K562 (cell line): ENCODE results near the gene SCNN1A. TPM values are rescaled to one million over a fixed set of nuclear protein-coding genes. Genes with fewer than 3 reads are reported as not detected.

Experiments
- CHD4 ChIP-seq: fragments of 200-600 bp; sonication (generic); IDR thresholded peaks from 3 replicates; pipeline ENCODE4 v1.6.1; 2012; ENCODE audit warnings: low read depth, mild to moderate bottlenecking, mixed read lengths, low read length, inconsistent platforms; ENCODE audit not compliant: insufficient read depth, insufficient replicate concordance, poor library complexity, severe bottlenecking
- CREBBP ChIP-seq: IDR thresholded peaks from one replicate; pipeline ENCODE4 v1.6.1; 2012; ENCODE audit warnings: low read depth, mild to moderate bottlenecking, control low read depth, inconsistent platforms, low read length
- KAT7 ChIP-seq: sonication (generic); formaldehyde crosslinking; IDR thresholded peaks from 2 replicates; pipeline ENCODE4 v1.8.0; 2022; ENCODE audit warnings: missing genetic modification reagents, mild to moderate bottlenecking, borderline replicate concordance
- KLF13 ChIP-seq: fragments of 450-650 bp; IDR thresholded peaks from 2 replicates; pipeline ENCODE4 v1.6.1; 2016; ENCODE audit warnings: missing genetic modification characterization, low read depth, mild to moderate bottlenecking, missing compliant biosample characterization, moderate library complexity, borderline replicate concordance
- MCM2 ChIP-seq: fragments of 450-650 bp; IDR thresholded peaks from 2 replicates; pipeline ENCODE4 v1.6.1; 2017; ENCODE audit warnings: low read depth, mild to moderate bottlenecking
- MTF1 ChIP-seq: fragments of 250-450 bp; sonication (Bioruptor Pico); IDR thresholded peaks from 2 replicates; pipeline ENCODE4 v1.9.0; 2021; ENCODE audit warnings: moderate library complexity, mild to moderate bottlenecking, inconsistent platforms, borderline replicate concordance
- ZNF584 ChIP-seq: fragments of 200-800 bp; sonication (Bioruptor generic); IDR thresholded peaks from 2 replicates; pipeline ENCODE4 v1.6.1; 2016; ENCODE audit warnings: low read depth, mild to moderate bottlenecking, missing genetic modification characterization, missing compliant biosample characterization
- ZNF79 ChIP-seq: fragments of 250-450 bp; sonication (Bioruptor Pico); IDR thresholded peaks from 2 replicates; pipeline ENCODE4 v1.4.0; 2020; ENCODE audit warnings: low read depth, mild to moderate bottlenecking, moderate library complexity
- polyA plus RNA-seq, 8 experiments: library from polyadenylated mRNA; depleted of rRNA in 4 of 8; stranded (reverse) in 5 of 8; unstranded in 3 of 8; fragments of >200 nt; fragmentation: Nextera tagmentation in 2 of 8; fragmentation: Illumina TruSeq in 1 of 8; extraction: Ambion mirVana in 2 of 8; extraction: Trizol in 1 of 8; gene quantifications; 2 replicates each; pipeline versions ENCODE4 v1.2.1 to v1.2.3, GENCODE V29; 2011 to 2014; ENCODE audit warnings: inconsistent platforms in 1 of 8, missing spikeins in 1 of 8
- total RNA-seq, 7 experiments: library from RNA; depleted of rRNA in 6 of 7; stranded (reverse); fragments of >200 nt in 6 of 7; fragmentation: Illumina TruSeq in 2 of 7; extraction: Trizol in 2 of 7; gene quantifications; 2 replicates each; pipeline versions ENCODE4 v1.2.1 to v1.2.3, GENCODE V29; 2011 to 2021; ENCODE audit warnings: low replicate concordance in 1 of 7
- TF ChIP-seq, protein P1 (sequence below): sonication (generic); formaldehyde crosslinking; IDR thresholded peaks from 2 replicates; pipeline ENCODE4 v1.8.0; 2022; ENCODE audit warnings: missing genetic modification reagents, mild to moderate bottlenecking, moderate library complexity, borderline replicate concordance
- TF ChIP-seq, protein P2 (sequence below), 2 experiments: fragments of 200-800 bp in 1 of 2; sonication (Bioruptor generic) in 1 of 2; sonication (generic) in 1 of 2; formaldehyde crosslinking in 1 of 2; IDR thresholded peaks in 1 of 2; conservative IDR thresholded peaks in 1 of 2; 2 replicates each; pipeline versions ENCODE4 v1.5.0 to v1.6.1; 2016 to 2020; ENCODE audit warnings: missing compliant biosample characterization in 1 of 2, missing genetic modification characterization in 1 of 2, missing genetic modification reagents in 1 of 2
- TF ChIP-seq, protein P3 (sequence below): sonication (generic); formaldehyde crosslinking; IDR thresholded peaks from 2 replicates; pipeline ENCODE4 v1.8.0; 2023; ENCODE audit warnings: missing genetic modification reagents, mild to moderate bottlenecking, borderline replicate concordance
- TF ChIP-seq, protein P4 (sequence below): fragments of 450-650 bp; IDR thresholded peaks from one replicate; pipeline ENCODE4 v1.6.1; 2018; ENCODE audit warnings: mild to moderate bottlenecking, moderate library complexity; ENCODE audit not compliant: partially characterized antibody
- TF ChIP-seq, protein P5 (sequence below): fragments of 450-650 bp; IDR thresholded peaks from 2 replicates; pipeline ENCODE4 v1.6.1; 2016; ENCODE audit warnings: mild to moderate bottlenecking

SCNN1A gene
- total and polyA plus RNA-seq, 9 of the 15 experiments (the other 6 are each of a cell fraction or from before 2014, with no cell fraction given) = 0.15 to 0.49 (median 0.32) TPM; not detected in 5

DNA sequence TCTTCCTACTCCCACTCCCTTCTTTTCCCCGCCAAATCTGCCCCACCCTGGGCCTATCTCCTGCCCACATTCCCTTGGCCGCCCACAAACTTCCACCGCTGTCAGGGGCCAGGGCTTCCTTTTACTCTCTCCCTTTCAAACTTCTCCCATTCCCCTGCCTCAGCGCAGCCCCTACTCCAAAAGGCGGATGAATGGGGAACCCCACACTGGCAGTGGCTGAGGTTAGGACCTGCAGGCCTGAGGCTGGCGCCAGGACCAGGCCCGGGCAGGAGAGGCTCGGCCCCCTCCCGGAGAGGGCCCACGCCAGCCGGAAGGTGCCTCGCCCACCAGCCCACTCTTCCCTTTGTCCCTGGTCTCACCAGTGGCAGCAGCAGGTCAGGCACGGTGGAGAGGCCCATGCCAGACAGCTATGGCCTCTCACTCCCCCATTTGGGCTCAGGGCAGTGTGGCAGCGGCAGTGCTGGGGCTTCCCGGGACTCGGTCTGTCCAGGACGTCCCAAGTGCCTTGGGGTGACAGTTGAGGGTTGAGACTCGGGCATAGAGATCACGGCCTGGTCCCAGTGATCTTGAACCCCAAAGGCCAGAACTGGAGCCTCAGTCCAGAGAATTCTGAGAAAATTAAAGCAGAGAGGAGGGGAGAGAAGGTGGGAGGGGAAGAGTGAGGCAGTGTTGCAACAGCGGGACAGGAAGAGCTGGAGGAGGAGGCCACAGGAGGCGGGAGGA is 33.8 kb downstream of the SCNN1A start, which contains the start of gene TNFRSF1A (continued):
- TF ChIP-seq, protein P1, sequence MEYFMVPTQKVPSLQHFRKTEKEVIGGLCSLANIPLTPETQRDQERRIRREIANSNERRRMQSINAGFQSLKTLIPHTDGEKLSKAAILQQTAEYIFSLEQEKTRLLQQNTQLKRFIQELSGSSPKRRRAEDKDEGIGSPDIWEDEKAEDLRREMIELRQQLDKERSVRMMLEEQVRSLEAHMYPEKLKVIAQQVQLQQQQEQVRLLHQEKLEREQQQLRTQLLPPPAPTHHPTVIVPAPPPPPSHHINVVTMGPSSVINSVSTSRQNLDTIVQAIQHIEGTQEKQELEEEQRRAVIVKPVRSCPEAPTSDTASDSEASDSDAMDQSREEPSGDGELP = peak; percentile 64; the same call in 1 of the 2 replicates
- TF ChIP-seq, protein P2, sequence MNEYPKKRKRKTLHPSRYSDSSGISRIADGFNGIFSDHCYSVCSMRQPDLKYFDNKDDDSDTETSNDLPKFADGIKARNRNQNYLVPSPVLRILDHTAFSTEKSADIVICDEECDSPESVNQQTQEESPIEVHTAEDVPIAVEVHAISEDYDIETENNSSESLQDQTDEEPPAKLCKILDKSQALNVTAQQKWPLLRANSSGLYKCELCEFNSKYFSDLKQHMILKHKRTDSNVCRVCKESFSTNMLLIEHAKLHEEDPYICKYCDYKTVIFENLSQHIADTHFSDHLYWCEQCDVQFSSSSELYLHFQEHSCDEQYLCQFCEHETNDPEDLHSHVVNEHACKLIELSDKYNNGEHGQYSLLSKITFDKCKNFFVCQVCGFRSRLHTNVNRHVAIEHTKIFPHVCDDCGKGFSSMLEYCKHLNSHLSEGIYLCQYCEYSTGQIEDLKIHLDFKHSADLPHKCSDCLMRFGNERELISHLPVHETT (CRISPR knock-in tag; conservative IDR thresholded peaks at IDR 0.05 in 1 of 2, IDR thresholded peaks at IDR 0.05 in 1 of 2) = no peak
- TF ChIP-seq MCM2 (no peak), CHD4 (no peak), ZNF79 (CRISPR knock-in tag) (no peak), ZNF584 (CRISPR knock-in tag) (no peak), MTF1 (CRISPR knock-in tag) (no peak), CREBBP (no peak), KAT7 (CRISPR knock-in tag) (no peak), KLF13 (tag) (no peak)
- TF ChIP-seq, protein P3, sequence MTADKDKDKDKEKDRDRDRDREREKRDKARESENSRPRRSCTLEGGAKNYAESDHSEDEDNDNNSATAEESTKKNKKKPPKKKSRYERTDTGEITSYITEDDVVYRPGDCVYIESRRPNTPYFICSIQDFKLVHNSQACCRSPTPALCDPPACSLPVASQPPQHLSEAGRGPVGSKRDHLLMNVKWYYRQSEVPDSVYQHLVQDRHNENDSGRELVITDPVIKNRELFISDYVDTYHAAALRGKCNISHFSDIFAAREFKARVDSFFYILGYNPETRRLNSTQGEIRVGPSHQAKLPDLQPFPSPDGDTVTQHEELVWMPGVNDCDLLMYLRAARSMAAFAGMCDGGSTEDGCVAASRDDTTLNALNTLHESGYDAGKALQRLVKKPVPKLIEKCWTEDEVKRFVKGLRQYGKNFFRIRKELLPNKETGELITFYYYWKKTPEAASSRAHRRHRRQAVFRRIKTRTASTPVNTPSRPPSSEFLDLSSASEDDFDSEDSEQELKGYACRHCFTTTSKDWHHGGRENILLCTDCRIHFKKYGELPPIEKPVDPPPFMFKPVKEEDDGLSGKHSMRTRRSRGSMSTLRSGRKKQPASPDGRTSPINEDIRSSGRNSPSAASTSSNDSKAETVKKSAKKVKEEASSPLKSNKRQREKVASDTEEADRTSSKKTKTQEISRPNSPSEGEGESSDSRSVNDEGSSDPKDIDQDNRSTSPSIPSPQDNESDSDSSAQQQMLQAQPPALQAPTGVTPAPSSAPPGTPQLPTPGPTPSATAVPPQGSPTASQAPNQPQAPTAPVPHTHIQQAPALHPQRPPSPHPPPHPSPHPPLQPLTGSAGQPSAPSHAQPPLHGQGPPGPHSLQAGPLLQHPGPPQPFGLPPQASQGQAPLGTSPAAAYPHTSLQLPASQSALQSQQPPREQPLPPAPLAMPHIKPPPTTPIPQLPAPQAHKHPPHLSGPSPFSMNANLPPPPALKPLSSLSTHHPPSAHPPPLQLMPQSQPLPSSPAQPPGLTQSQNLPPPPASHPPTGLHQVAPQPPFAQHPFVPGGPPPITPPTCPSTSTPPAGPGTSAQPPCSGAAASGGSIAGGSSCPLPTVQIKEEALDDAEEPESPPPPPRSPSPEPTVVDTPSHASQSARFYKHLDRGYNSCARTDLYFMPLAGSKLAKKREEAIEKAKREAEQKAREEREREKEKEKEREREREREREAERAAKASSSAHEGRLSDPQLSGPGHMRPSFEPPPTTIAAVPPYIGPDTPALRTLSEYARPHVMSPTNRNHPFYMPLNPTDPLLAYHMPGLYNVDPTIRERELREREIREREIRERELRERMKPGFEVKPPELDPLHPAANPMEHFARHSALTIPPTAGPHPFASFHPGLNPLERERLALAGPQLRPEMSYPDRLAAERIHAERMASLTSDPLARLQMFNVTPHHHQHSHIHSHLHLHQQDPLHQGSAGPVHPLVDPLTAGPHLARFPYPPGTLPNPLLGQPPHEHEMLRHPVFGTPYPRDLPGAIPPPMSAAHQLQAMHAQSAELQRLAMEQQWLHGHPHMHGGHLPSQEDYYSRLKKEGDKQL (CRISPR knock-in tag) = no peak
- TF ChIP-seq, protein P4, sequence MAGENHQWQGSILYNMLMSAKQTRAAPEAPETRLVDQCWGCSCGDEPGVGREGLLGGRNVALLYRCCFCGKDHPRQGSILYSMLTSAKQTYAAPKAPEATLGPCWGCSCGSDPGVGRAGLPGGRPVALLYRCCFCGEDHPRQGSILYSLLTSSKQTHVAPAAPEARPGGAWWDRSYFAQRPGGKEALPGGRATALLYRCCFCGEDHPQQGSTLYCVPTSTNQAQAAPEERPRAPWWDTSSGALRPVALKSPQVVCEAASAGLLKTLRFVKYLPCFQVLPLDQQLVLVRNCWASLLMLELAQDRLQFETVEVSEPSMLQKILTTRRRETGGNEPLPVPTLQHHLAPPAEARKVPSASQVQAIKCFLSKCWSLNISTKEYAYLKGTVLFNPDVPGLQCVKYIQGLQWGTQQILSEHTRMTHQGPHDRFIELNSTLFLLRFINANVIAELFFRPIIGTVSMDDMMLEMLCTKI = no peak
- TF ChIP-seq, protein P5, sequence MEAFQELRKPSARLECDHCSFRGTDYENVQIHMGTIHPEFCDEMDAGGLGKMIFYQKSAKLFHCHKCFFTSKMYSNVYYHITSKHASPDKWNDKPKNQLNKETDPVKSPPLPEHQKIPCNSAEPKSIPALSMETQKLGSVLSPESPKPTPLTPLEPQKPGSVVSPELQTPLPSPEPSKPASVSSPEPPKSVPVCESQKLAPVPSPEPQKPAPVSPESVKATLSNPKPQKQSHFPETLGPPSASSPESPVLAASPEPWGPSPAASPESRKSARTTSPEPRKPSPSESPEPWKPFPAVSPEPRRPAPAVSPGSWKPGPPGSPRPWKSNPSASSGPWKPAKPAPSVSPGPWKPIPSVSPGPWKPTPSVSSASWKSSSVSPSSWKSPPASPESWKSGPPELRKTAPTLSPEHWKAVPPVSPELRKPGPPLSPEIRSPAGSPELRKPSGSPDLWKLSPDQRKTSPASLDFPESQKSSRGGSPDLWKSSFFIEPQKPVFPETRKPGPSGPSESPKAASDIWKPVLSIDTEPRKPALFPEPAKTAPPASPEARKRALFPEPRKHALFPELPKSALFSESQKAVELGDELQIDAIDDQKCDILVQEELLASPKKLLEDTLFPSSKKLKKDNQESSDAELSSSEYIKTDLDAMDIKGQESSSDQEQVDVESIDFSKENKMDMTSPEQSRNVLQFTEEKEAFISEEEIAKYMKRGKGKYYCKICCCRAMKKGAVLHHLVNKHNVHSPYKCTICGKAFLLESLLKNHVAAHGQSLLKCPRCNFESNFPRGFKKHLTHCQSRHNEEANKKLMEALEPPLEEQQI = no peak
